Islet of Langerhans (tissue), 1 donor: Measurements from ENCODE around the gene RBSN.

ENCODE experiments used
- FAIRE-seq: peaks from one replicate; lab custom pipeline; 2011; peaks lifted over from hg19 to GRCh38; lab: Jason Lieb, UNC

The RBSN gene

GRCh38 chr3:15056676-15057404 lies 42.1 kb downstream of the RBSN start:
- no peak for FAIRE-seq

- FAIRE-seq = no peak
Measured at GRCh38 chr3:15055019-15055557, 43.9 kb downstream of the RBSN start.

GRCh38 chr3:15053541-15053940 lies 45.4 kb downstream of the RBSN start:
- FAIRE-seq = no peak

- no peak for FAIRE-seq
Measured at GRCh38 chr3:15052335-15053242, 46.4 kb downstream of the RBSN start.

GRCh38 chr3:15051531-15051930 lies 47.4 kb downstream of the RBSN start:
- FAIRE-seq = no peak

- no peak for FAIRE-seq
Measured at GRCh38 chr3:15050405-15051092, 48.4 kb downstream of the RBSN start.

GRCh38 chr3:15049584-15049983 lies 49.4 kb downstream of the RBSN start:
- no peak for FAIRE-seq

- no peak for FAIRE-seq
Measured at GRCh38 chr3:15045667-15046066, 53.3 kb downstream of the RBSN start.

GRCh38 chr3:15044326-15044725 lies 54.6 kb downstream of the RBSN start:
- FAIRE-seq = no peak

- FAIRE-seq = no peak
Measured at GRCh38 chr3:15043408-15044171, 55.4 kb downstream of the RBSN start.

GRCh38 chr3:15042936-15043335 lies 56.0 kb downstream of the RBSN start:
- no peak for FAIRE-seq

GRCh38 chr3:15041950-15042349 lies 57.0 kb downstream of the RBSN start:
- no peak for FAIRE-seq

- FAIRE-seq = no peak
Measured at GRCh38 chr3:15040844-15041243, 58.1 kb downstream of the RBSN start.

GRCh38 chr3:15038306-15038705 lies 60.6 kb downstream of the RBSN start:
- FAIRE-seq = no peak

- no peak for FAIRE-seq
Measured at GRCh38 chr3:15033103-15033502, 65.8 kb downstream of the RBSN start.

- FAIRE-seq = no peak
Measured at GRCh38 chr3:15032650-15033049, 66.3 kb downstream of the RBSN start.

- FAIRE-seq = no peak
Measured at GRCh38 chr3:15029625-15030024, 69.3 kb downstream of the RBSN start.

GRCh38 chr3:15023719-15024118 lies 75.2 kb downstream of the RBSN start:
- FAIRE-seq = no peak

- no peak for FAIRE-seq
Measured at GRCh38 chr3:15023249-15023648, 75.7 kb downstream of the RBSN start.
